Uterus (tissue), 4 donors: ENCODE measurements around the gene MRLN. TPM values are rescaled to one million over a fixed set of nuclear protein-coding genes. Genes with fewer than 3 reads are reported as not detected.
A peak's percentile ranks its signal among the peaks of the same experiment; 100 is the strongest.

Experiments
- DNase-seq, 2 donors: peaks; one replicate each; pipeline ENCODE4 v3.0.0-alpha.2; 2019 to 2020
- H3K27ac ChIP-seq, 2 donors: fragments of 200-600 bp; sonication (generic); 1 replicate in 1 of 2; 2 replicates in 1 of 2; pipeline ENCODE4 v1.5.1; 2016 to 2018
- H3K27me3 ChIP-seq, 2 donors: fragments of 200-600 bp; sonication (generic); one replicate each; pipeline ENCODE4 v1.5.1; 2018 to 2019; ENCODE audit warnings: control low read depth in 1 of 2
- H3K36me3 ChIP-seq, 2 donors: fragments of 200-600 bp; sonication (generic); one replicate each; pipeline ENCODE4 v1.5.1; 2019; ENCODE audit warnings: control low read depth in 1 of 2
- H3K4me1 ChIP-seq, 2 donors: fragments of 200-600 bp; sonication (generic); one replicate each; pipeline ENCODE4 v1.5.1; 2018 to 2019; ENCODE audit warnings: control low read depth in 1 of 2
- H3K4me3 ChIP-seq, 2 donors: fragments of 200-600 bp; sonication (generic); 1 replicate in 1 of 2; 2 replicates in 1 of 2; pipeline ENCODE4 v1.5.1; 2018 to 2019; ENCODE audit warnings: mild to moderate bottlenecking in 1 of 2
- H3K9me3 ChIP-seq, 2 donors: fragments of 200-600 bp; sonication (generic); one replicate each; pipeline ENCODE4 v1.5.1; 2019; ENCODE audit warnings: control low read depth in 1 of 2
- CTCF ChIP-seq, 4 experiments: fragments of 200-600 bp in 2 of 4; fragments of 450-650 bp in 2 of 4; sonication (generic) in 2 of 4; IDR thresholded peaks; one replicate each; pipeline ENCODE4 v1.5.1; 2016 to 2019; ENCODE audit warnings: antibody characterized with exemption in 4 of 4, mild to moderate bottlenecking in 2 of 4, moderate library complexity in 1 of 4
- POLR2A ChIP-seq, 2 donors: fragments of 450-650 bp; IDR thresholded peaks; one replicate each; pipeline ENCODE4 v1.6.1; 2016; ENCODE audit warnings: antibody characterized with exemption in 2 of 2, mild to moderate bottlenecking in 1 of 2, moderate library complexity in 1 of 2
- intact Hi-C: fragments of 100-400 bp; cut with DNase I; formaldehyde crosslinking; loops from one replicate; pipeline ENCODE4 v1.15.1; 2023; ENCODE audit warnings: low total_unique reads
- total RNA-seq, 4 donors: library from RNA; depleted of rRNA in 3 of 4; stranded (reverse); fragments of >200 nt in 3 of 4; gene quantifications; one replicate each; pipeline versions ENCODE4 v1.1.0 to v1.2.4, GENCODE V29; 2014 to 2023
- donor health status: DM: yes; HTN: yes; CAD: no.

Gene MRLN
- total RNA-seq, 4 donors from 2014 or later, result 0.35 TPM; not detected in 3

- no peaks in the 10 kb centered on the region for H3K4me1 ChIP-seq
- H3K27ac ChIP-seq, result no peak overlapping the region
- H3K4me3 ChIP-seq, result no peak overlapping the region
- TF ChIP-seq CTCF (IDR thresholded peaks at IDR 0.05), result no peak
- TF ChIP-seq POLR2A (IDR thresholded peaks at IDR 0.05), result no peak
- no peaks in the 10 kb centered on the region for H3K36me3 ChIP-seq
- H3K9me3 ChIP-seq, result no peaks in the 10 kb centered on the region
- intact Hi-C loops, result no loop called here
- DNase-seq, result no peak
- no peaks in the 10 kb centered on the region for H3K27me3 ChIP-seq
These were observed 32.9 kb downstream of the MRLN start for GRCh38 chr10:59720377-59720776.

- H3K36me3 ChIP-seq, result no peaks in the 10 kb centered on the region
- no peaks in the 10 kb centered on the region for H3K9me3 ChIP-seq
- no peaks in the 10 kb centered on the region for H3K4me1 ChIP-seq
- H3K27me3 ChIP-seq, result no peaks in the 10 kb centered on the region
- no peak for DNase-seq
- intact Hi-C loops, result no loop called here
- TF ChIP-seq POLR2A (IDR thresholded peaks at IDR 0.05), result no peak
- no peak for TF ChIP-seq CTCF (IDR thresholded peaks at IDR 0.05)
- no peak overlapping the region for H3K27ac ChIP-seq
- H3K4me3 ChIP-seq, result no peak overlapping the region
These were observed 33.9 kb downstream of the MRLN start for GRCh38 chr10:59719374-59719773.

- H3K4me1 ChIP-seq, result no peaks in the 10 kb centered on the region
- TF ChIP-seq CTCF (IDR thresholded peaks at IDR 0.05) (no peak), POLR2A (IDR thresholded peaks at IDR 0.05) (no peak)
- no peak for DNase-seq
- H3K27me3 ChIP-seq, result no peaks in the 10 kb centered on the region
- H3K27ac ChIP-seq, result no peak overlapping the region
- intact Hi-C loops, result no loop called here
- no peak overlapping the region for H3K4me3 ChIP-seq
- H3K9me3 ChIP-seq, result no peaks in the 10 kb centered on the region
- no peaks in the 10 kb centered on the region for H3K36me3 ChIP-seq
These were observed 35.0 kb downstream of the MRLN start for GRCh38 chr10:59718257-59718656.

GRCh38 chr10:59713196-59713821, 39.9 kb downstream of the MRLN start:
- no peaks in the 10 kb centered on the region for H3K27me3 ChIP-seq
- H3K36me3 ChIP-seq, result no peaks in the 10 kb centered on the region
- TF ChIP-seq POLR2A (IDR thresholded peaks at IDR 0.05) (no peak), CTCF (IDR thresholded peaks at IDR 0.05) (no peak)
- intact Hi-C loops, result no loop called here
- peaks cover 0 to 7% of the 10 kb centered on the region in 2 donors for H3K4me1 ChIP-seq
- peak overlapping the region in 1 of 2 donors; percentile 12 for H3K27ac ChIP-seq
- DNase-seq, result no peak
- H3K9me3 ChIP-seq, result no peaks in the 10 kb centered on the region
- H3K4me3 ChIP-seq, result no peak overlapping the region

GRCh38 chr10:59711871-59712494, 41.3 kb downstream of the MRLN start:
- DNase-seq, result no peak
- Histone ChIP-seq H3K27me3 (no peaks in the 10 kb centered on the region), H3K9me3 (no peaks in the 10 kb centered on the region), H3K36me3 (no peaks in the 10 kb centered on the region), H3K4me3 (no peak overlapping the region), H3K27ac (peak overlapping the region; percentile 91), H3K4me1 (peaks cover 0 to 7% of the 10 kb centered on the region in 2 donors)
- intact Hi-C loops, result no loop called here
- no peak for TF ChIP-seq POLR2A (IDR thresholded peaks at IDR 0.05)
- no peak for TF ChIP-seq CTCF (IDR thresholded peaks at IDR 0.05)
